OCI-LY1 (cell line): Measurements from ENCODE around the gene ECD.

ENCODE experiments used
- H2AFZ ChIP-seq: fragments of 200-600 bp; sonication (generic), shearing (Covaris generic); 2 replicates; pipeline ENCODE4 v1.6.0; 2014; ENCODE audit warnings: antibody characterized with exemption, mild to moderate bottlenecking, low read length
- H3F3A ChIP-seq: fragments of 200-600 bp; sonication (generic), shearing (Covaris generic); 2 replicates; pipeline ENCODE4 v1.6.0; 2014; ENCODE audit warnings: mild to moderate bottlenecking, antibody characterized with exemption, low read length, moderate library complexity; ENCODE audit not compliant: insufficient read depth
- H3K27ac ChIP-seq: fragments of 200-600 bp; sonication (generic); 2 replicates; pipeline ENCODE4 v1.5.1; 2014; ENCODE audit warnings: low read length, mixed run types, mild to moderate bottlenecking, low read depth; ENCODE audit not compliant: poor library complexity, severe bottlenecking
- H3K27me3 ChIP-seq: fragments of 200-600 bp; sonication (generic); 2 replicates; pipeline ENCODE4 v1.6.0; 2014; ENCODE audit warnings: antibody characterized with exemption, mild to moderate bottlenecking, low read length, moderate library complexity; ENCODE audit not compliant: insufficient read depth
- H3K36me3 ChIP-seq: fragments of 200-600 bp; sonication (generic); 2 replicates; pipeline ENCODE4 v1.6.1; 2014; ENCODE audit warnings: mild to moderate bottlenecking, antibody characterized with exemption, low read length, moderate library complexity, mixed read lengths; ENCODE audit not compliant: insufficient read depth
- H3K4me1 ChIP-seq: fragments of 200-600 bp; sonication (generic); 2 replicates; pipeline ENCODE4 v1.5.1; 2014; ENCODE audit warnings: mild to moderate bottlenecking, low read length, moderate library complexity; ENCODE audit not compliant: insufficient read depth, severe bottlenecking
- H3K4me2 ChIP-seq: fragments of 200-600 bp; sonication (generic), shearing (Covaris generic); 2 replicates; pipeline ENCODE4 v1.6.1; 2014; ENCODE audit warnings: low read length
- H3K4me3 ChIP-seq: fragments of 200-600 bp; sonication (generic); 2 replicates; pipeline ENCODE4 v1.5.1; 2014; ENCODE audit warnings: low read length, low read depth, mild to moderate bottlenecking, mixed read lengths; ENCODE audit not compliant: poor library complexity, severe bottlenecking
- H3K79me2 ChIP-seq: fragments of 200-600 bp; shearing (Covaris generic); 2 replicates; pipeline ENCODE4 v1.6.1; 2016; ENCODE audit warnings: mixed run types, low read length, mixed read lengths; ENCODE audit not compliant: insufficient read depth
- H3K9ac ChIP-seq: fragments of 200-600 bp; sonication (generic), shearing (Covaris generic); 2 replicates; pipeline ENCODE4 v1.6.1; 2014; ENCODE audit warnings: mild to moderate bottlenecking, low read length, mixed read lengths
- H3K9me2 ChIP-seq: fragments of 200-600 bp; sonication (generic), shearing (Covaris generic); 2 replicates; pipeline ENCODE4 v1.6.1; 2014; ENCODE audit warnings: low read depth, mild to moderate bottlenecking, low read length, mixed read lengths
- H3K9me3 ChIP-seq: fragments of 200-600 bp; shearing (Covaris generic); 2 replicates; pipeline ENCODE4 v1.6.1; 2014; ENCODE audit warnings: low read length, mixed read lengths
- H4K20me1 ChIP-seq: fragments of 200-600 bp; sonication (generic), shearing (Covaris generic); 2 replicates; pipeline ENCODE4 v1.6.0; 2016; ENCODE audit warnings: mild to moderate bottlenecking, low read length; ENCODE audit not compliant: insufficient read depth
- EZH2 ChIP-seq: fragments of 200-600 bp; sonication (generic), shearing (Covaris generic); IDR thresholded peaks from 2 replicates; pipeline ENCODE4 v1.8.0; 2017; ENCODE audit warnings: borderline replicate concordance, mixed run types, mild to moderate bottlenecking, antibody characterized with exemption, low read length, moderate library complexity, mixed read lengths
- TF ChIP-seq, protein P1 (sequence below): fragments of 200-600 bp; sonication (generic), shearing (Covaris generic); IDR thresholded peaks from 2 replicates; pipeline ENCODE4 v1.5.1; 2017; ENCODE audit warnings: mild to moderate bottlenecking, antibody characterized with exemption, low read length, moderate library complexity, mixed read lengths

ECD gene

DNA sequence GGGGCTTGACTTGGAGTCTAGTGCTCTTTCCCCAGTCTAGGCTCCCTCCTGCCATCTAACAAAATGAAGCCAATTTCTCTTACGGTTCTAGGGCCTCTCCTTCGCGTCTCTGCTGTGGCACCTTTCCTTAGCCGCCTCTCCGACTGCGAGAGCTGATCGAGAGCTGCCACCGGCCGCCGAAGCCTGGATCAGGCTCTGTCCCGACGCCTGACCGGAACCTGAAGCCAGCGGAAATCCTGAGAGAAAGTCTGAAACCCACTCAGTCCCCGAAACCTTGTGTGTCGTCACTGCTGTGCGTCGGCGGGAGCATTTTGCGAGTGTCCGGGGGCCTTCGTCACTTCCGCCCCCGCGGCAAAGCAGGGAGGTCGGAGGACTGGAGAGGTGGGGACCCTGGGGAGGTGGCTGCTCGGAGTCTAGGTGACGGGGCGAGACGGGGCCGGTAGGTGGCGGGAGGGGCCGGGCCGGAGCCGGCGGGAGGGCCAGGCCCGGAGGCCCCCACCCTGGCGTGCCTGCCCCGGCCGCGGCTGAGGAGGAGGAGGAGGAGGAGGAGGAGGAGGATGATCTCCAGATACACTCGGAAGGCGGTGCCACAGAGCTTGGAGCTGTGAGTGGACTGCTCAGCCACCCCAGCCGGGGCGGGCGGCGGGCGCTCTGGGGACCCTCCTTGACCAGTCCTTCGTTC, at the start of gene ECD, which contains the start of gene FAM149B1:
Gene ECD, minus strand, starts transcription at position 226 of the 682 bp plus-strand sequence. CDS start 4,071 bp downstream, outside the sequence.
Gene FAM149B1, plus strand, starts transcription at position 337 of the 682 bp plus-strand sequence. Its CDS starts 221 bp downstream, at position 558.
- peak within 1 kb of the TSS; percentile 68; the same call in 1 of the 2 replicates for H2AFZ ChIP-seq
- peaks cover 36% of the 10 kb centered on the region for H3K79me2 ChIP-seq

DNA sequence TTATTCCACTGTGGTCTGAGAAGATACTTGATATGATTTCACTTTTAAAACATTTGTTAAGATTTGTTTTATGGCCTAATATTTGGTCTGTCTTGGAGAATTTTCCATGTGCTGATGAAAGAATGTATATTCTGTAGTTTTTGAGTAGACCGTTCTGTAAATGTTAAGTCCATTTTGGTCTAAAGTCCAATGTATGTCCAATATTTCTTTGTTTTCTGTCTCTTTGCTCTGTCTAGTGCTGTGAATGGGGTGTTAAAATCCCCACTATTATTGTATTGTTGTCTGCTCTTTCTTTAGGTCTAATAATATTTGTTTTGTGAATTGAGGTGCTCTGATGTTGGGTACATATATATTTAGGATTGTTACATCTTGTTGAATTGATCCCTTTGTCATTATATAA, 47.9 kb upstream of the ECD start:
- H3K9me2 ChIP-seq: no peaks in the 10 kb centered on the region
- no peak overlapping the region for H3K9ac ChIP-seq
- no peak overlapping the region for H3K27ac ChIP-seq
- no peaks in the 10 kb centered on the region for H3F3A ChIP-seq
- no peaks in the 10 kb centered on the region for H3K79me2 ChIP-seq
- no peaks in the 10 kb centered on the region for H3K27me3 ChIP-seq
- no peak overlapping the region for H2AFZ ChIP-seq
- H3K36me3 ChIP-seq: peaks cover 7% of the 10 kb centered on the region
- no peaks in the 10 kb centered on the region for H3K4me1 ChIP-seq
- no peak overlapping the region for H3K4me3 ChIP-seq
- H4K20me1 ChIP-seq: no peaks in the 10 kb centered on the region
- TF ChIP-seq EZH2: no peak
- TF ChIP-seq, protein P1, sequence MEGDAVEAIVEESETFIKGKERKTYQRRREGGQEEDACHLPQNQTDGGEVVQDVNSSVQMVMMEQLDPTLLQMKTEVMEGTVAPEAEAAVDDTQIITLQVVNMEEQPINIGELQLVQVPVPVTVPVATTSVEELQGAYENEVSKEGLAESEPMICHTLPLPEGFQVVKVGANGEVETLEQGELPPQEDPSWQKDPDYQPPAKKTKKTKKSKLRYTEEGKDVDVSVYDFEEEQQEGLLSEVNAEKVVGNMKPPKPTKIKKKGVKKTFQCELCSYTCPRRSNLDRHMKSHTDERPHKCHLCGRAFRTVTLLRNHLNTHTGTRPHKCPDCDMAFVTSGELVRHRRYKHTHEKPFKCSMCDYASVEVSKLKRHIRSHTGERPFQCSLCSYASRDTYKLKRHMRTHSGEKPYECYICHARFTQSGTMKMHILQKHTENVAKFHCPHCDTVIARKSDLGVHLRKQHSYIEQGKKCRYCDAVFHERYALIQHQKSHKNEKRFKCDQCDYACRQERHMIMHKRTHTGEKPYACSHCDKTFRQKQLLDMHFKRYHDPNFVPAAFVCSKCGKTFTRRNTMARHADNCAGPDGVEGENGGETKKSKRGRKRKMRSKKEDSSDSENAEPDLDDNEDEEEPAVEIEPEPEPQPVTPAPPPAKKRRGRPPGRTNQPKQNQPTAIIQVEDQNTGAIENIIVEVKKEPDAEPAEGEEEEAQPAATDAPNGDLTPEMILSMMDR: no peak
- no peaks in the 10 kb centered on the region for H3K9me3 ChIP-seq
- no peak overlapping the region for H3K4me2 ChIP-seq

More for the DNA sequence above, at the start of gene ECD, which contains the start of gene FAM149B1:
- peaks cover 22% of the 10 kb centered on the region for H3K4me1 ChIP-seq
- H3K9ac ChIP-seq: peak within 1 kb of the TSS; percentile 96
- H3K9me3 ChIP-seq: peaks cover 4% of the 10 kb centered on the region; the same call in 1 of the 2 replicates
- H3K4me2 ChIP-seq: peak within 1 kb of the TSS; percentile 100
- H3K9me2 ChIP-seq: no peaks in the 10 kb centered on the region
- no peaks in the 10 kb centered on the region for H3F3A ChIP-seq
- TF ChIP-seq EZH2: no peak
- TF ChIP-seq, protein P1: peak; percentile 32; the same call in 1 of the 2 replicates
- H3K27me3 ChIP-seq: no peaks in the 10 kb centered on the region
- H4K20me1 ChIP-seq: no peaks in the 10 kb centered on the region
- H3K36me3 ChIP-seq: peaks cover 21% of the 10 kb centered on the region
- H3K4me3 ChIP-seq: peak within 1 kb of the TSS; percentile 98
- peak within 1 kb of the TSS; percentile 58 for H3K27ac ChIP-seq

DNA sequence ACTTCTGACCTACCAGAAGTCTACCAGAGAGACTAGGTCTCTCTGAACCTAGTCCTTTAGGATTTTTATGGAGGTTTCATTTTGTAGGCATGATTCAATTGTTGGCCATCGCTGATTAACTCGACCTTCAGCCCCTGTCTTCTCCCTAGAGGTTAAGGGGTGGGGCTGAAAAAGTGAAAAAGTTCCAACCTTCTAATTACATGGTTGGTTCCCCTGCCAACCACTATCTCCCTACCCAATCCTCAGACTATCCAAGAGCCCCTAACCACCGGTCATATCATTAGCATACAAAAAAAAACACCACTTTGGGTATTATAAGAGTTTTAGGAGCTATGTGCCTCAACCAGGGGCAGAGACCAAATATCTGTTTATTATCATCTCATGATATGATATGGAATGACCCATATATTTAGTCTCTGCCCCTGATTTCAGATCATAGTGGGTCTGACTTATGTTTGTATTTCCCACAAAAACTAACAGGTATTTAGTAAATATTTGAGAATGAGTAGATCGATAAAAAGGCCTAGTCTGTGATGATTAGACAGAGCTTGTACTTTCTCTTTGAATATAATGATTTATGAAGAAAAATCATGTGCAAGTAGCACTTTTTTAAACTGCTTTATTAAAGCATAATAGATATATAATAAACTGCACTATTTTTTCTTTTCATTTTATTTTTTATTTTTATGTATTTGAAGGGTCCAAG, 43.5 kb upstream of the ECD start:
- Histone ChIP-seq H3F3A (no peaks in the 10 kb centered on the region), H3K27ac (no peak overlapping the region), H3K9me3 (peaks cover under 1% of the 10 kb centered on the region; the same call in 1 of the 2 replicates), H3K4me3 (no peak overlapping the region), H3K9ac (no peak overlapping the region), H3K79me2 (no peaks in the 10 kb centered on the region), H3K27me3 (no peaks in the 10 kb centered on the region), H4K20me1 (no peaks in the 10 kb centered on the region), H3K4me2 (no peak overlapping the region), H3K9me2 (no peaks in the 10 kb centered on the region), H2AFZ (no peak overlapping the region), H3K36me3 (peaks cover under 1% of the 10 kb centered on the region), H3K4me1 (no peaks in the 10 kb centered on the region)
- TF ChIP-seq, protein P1: no peak
- no peak for TF ChIP-seq EZH2
